HG03565 (cell line): ENCODE data around the gene INSR.
"Not testable (repeated sequence)": the region's sequence is repeated elsewhere in the genome, so short reads cannot be mapped to it uniquely, and the experiment has no call there.

Source experiments
- ATAC-seq: cut with Tn5 transposase; IDR thresholded peaks from one replicate; pipeline ENCODE4 v1.9.1; 2021; ENCODE audit warnings: mild to moderate bottlenecking, moderate library complexity; ENCODE audit not compliant: unreplicated experiment

Gene INSR

DNA sequence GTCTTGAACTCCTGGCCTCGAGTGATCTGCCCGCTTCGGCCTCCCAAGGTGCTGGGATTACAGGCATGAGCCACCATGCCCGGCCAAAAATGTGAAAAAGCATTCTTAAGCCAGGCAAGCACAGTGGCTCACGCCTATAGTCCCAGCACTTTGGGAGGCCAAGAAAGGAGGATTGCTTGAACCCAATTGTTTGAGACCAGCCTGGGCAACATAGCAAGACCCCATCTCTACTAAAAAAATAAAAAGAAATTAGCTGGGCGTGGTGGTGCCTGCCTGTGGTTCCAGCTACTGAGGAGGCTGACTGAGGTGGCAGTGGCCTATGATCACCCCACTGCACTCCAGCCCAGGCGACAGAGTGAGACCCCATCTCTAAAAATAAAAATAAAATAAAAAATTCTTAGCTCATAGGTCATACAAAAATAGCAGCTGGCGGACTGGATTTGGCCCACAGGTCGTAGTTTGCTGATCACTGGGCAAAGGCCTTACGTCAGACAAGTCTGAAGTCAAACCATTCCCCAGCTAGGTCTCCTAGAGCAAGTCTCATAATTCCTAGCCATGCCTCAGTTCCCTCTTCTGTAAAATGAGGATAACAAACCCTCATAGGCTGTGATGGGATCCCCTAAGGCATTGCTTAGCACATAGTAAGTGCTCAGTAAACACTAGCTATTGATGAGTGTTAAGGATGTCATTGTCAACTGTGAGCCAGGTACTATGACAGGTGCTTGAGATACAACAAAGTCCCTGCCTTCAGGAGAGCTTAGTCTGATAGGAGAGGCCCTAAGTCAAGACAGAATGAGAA lies 36.0 kb downstream of the INSR start:
- no peak for ATAC-seq

DNA sequence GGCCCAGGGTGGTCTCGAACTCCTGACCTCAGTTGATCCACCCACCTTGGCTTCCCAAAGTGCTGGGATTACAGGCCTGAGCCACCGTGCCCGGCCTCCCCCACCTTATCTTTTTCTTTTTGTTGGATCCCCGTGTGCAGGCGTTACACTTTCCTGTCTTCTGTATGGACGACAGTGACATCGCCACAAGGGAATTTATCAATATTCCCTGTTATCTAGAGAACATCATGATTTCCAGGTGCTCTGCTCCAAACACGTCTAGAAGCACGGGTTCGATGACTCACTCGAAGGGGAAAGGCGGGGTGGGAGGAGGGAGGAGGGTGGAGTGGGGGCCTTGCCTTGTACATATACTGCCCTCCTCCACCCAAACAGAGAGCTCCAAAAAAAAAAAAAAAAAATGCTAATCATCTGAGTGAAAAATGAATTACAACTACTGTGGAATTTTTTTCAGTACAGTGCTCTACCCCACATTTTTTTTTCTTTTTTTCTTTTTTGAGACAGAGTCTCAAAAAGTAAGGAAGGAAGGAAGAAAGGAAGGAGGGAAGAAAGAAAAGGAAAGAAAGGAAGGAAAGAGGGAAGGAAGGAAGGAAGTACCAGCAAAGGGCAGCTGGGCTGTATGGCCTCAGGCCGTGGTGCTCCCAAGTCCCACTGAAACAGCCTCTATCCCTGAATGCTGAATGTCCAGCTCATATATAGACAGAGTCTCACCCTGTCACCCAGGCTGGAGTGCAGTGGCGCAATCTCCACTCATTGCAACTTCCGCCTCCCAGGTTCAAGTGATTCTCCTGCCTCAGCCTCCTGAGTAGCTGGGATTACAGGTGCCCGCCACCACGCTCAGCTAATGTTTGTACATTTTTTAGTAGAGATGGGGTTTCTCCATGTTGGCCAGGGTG lies 36.8 kb downstream of the INSR start:
- ATAC-seq = no peak

DNA sequence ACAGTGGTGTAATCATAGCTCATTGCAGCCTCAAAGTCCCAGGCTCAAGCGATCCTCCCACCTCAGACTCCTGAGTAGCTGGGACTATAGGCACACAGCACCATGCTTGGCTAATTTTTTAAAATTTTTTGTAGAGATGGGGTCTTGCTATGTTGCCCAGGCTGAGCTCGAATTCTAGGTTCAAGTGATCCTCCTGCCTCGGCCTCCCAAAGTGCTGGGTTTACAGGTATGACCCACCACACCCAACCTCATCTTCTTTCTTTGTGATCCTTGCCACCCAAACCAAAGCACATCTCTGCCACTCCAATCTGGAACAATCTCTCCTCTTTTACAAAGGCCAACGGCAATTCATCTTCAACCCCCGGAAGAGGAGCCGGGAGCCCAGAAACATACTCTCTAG lies 38.6 kb downstream of the INSR start:
- ATAC-seq = no peak

DNA sequence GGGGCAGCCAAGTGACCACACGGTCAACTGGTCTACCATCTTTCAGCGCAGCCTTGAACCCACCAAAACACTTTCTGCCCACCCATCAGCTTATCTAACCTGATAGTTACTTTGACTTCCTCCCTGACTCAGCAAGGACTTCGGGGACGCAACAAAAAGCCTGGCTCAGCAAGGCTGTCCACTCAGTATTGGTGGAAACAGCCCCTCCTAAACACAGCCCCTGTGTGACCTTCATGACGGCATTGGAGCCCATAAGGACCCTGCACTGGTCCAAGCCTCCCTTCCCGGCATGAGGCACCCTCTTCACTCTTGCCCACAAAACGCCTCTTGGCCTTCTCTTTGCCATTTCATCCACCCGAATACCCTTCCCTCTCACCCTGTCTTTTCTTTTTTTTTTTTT lies 39.1 kb downstream of the INSR start:
- no peak for ATAC-seq

DNA sequence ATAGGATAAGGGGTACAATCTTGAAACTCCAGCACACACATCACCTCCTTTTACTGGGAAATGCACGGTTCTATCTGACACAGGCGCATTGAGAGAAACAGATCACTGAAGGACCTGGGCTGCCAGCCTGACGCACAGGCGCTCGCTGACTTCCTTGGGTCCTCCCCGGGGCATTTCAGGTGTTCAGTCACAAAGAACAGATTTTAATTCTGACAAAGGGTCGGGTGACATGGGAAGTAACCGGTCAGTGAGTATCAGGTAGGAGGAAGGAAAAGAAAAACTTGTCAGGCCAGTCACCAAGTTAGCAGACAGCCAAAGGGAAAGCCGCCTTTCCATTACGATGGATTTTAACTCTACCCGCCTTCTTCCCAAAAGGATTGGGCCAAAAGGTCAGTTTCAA lies 39.6 kb downstream of the INSR start:
- ATAC-seq = no peak

DNA sequence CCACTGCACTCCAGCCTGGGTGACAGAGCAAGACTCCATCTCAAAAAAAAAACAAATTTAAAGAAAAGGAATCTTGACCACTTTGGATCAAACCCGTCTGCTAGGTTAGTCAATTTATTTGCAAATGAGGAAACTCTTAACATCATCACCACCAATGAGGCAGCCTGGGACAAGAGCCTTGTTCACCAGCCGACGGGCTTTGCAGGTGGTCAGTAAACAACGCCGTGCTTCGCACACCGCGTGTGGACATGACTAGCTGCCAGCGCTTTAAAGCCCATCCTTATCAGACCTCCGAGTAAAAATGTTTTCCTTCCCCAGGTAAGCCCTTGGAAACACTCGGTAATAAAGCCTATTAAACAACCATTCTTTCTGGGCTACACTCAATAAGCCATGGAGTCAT lies 41.9 kb downstream of the INSR start:
- ATAC-seq = no peak

GRCh38 chr19:7251494-7251893 lies 42.7 kb downstream of the INSR start:
- ATAC-seq = no peak

GRCh38 chr19:7250951-7251350 lies 43.3 kb downstream of the INSR start:
- no peak for ATAC-seq

DNA sequence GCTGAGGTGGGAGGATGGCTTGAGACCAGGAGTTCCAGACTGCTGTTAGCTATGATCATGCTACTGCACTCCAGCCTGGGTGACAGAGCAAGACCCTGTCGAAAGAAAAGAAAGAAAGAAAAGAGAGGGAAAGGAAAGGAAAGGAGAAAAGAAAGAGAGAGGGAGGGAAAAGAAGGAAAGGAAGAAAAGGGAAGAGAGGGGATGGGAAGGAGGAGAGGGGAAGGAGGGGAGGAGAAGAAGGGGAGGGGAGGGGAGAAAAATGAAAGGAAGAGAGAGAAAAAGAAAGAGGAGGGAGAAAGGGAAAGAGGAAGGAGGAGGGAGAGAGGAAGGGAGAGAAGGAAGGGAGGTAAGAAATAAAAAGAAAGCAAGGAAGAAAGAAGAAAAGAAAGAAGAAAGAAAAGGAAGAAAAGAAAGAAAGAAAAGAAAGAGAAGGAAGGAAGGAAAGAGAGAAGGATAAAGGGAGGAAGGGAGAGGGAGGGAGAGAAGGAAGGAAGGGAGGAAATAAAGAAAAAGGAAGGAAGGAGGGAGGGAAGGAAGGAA lies 44.1 kb downstream of the INSR start:
- no peak for ATAC-seq

- ATAC-seq = no peak
These were observed 47.1 kb downstream of the INSR start for GRCh38 chr19:7247155-7247554.

GRCh38 chr19:7246601-7247000 lies 47.6 kb downstream of the INSR start:
- no peak for ATAC-seq

GRCh38 chr19:7242601-7243258 lies 51.5 kb downstream of the INSR start:
- peak; percentile 32 for ATAC-seq

- no peak for ATAC-seq
These were observed 56.2 kb downstream of the INSR start for GRCh38 chr19:7238051-7238450.

DNA sequence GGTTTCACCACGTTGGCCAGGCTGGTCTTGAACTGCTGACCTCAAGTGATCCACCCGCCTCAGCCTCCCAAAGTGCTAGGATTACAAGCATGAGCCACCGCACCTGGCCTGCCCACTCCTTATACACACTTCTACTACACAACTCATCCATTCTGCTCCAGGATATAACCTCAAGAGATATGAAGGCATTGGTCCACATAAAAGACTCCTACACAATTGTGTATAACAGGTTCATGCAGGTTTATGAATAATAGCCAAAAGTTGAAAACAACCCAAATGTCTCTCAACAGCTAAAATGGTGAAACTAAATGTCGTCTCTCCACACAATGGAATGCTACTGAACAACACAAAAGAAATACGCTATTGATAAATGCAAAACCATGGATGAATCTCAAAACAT lies 58.1 kb downstream of the INSR start:
- no peak for ATAC-seq

- no peak for ATAC-seq
These were observed 63.4 kb downstream of the INSR start for GRCh38 chr19:7230826-7231225.

- no peak for ATAC-seq
These were observed 64.5 kb downstream of the INSR start for GRCh38 chr19:7229735-7230134.

DNA sequence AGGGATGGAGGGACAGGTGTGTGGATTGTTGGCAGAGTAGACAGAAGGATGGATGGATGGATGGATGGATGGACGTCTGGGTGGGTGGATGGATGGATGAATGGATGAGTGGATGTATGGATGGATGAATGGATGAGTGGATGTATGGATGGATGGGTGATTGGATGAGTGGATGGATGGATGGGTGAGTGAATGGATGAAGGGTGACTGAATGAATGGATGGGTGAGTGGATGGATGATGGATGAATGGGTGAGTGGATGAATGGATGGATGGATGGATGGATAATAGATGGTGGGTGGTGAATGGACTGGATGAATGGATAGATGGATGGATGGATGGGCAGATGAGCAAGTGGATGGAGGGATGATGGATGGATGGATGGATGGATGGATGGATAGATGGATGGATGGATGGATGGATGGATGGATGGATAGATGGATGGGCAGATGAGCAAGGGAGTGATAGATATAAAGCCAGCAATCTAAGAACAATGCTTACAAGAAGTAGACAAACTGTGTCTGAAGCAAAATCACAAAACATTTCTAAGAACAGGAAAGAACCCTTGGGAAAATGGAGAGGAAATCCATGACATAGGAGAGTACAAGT lies 65.2 kb downstream of the INSR start:
- ATAC-seq = no peak

GRCh38 chr19:7227735-7228134 lies 66.5 kb downstream of the INSR start:
- no peak for ATAC-seq

GRCh38 chr19:7227149-7227548 lies 67.1 kb downstream of the INSR start:
- not testable (repeated sequence) for ATAC-seq

DNA sequence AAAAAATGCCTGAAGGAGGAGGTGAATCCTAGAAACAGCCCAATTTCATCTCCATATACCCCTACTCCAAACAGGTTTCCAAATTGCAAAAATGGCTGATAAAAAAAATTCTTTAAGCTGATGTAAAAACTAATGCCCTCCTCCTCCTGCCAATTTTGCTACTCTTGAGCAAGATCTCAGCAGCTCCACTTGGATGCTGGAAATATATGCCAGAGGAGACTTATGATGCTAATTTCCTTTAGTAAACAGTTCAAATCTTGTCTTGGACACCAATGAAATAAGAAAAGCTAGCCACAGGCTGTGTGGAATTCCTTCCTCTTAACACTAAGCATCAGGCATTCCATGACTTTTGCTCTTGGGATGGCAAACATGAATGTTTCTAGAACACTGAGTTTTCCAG lies 67.5 kb downstream of the INSR start:
- ATAC-seq = no peak

DNA sequence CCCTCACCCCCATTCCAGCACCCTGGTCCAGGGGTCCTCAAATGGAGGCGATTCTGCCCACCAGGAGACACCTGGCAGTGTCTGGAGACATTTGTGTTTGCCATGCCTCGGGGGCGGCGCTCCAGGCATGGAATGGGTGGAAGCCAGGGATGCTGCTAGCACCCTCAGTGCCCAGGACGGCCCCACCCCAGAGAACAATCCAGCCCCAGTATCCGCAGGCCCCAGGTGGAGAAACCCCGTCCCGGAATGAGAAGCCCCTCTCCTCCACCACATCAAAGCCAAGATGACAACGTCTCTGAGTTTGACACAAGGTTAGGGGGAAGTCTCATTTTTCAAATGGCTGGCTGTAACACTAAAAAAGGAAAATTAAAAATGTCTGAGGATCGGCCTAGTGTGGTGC lies 68.5 kb downstream of the INSR start:
- ATAC-seq = no peak
